RWPE1 (cell line): Measurements from ENCODE around the gene HTT.
A peak's percentile ranks its signal among the peaks of the same experiment; 100 is the strongest.

Experiments used
- CTCF ChIA-PET: fragments of 350-600 bp; sonication (Branson Sonifier 250); formaldehyde crosslinking; extraction: SDS; loops from one replicate; lab custom pipeline; 2021; lab: Yijun Ruan, JAX
- POLR2A ChIA-PET: fragments of 400-600 bp; formaldehyde crosslinking; extraction: SDS; loops from one replicate; lab custom pipeline; 2020; ENCODE audit warnings: antibody characterized with exemption; ENCODE audit not compliant: low non-redundant PET; lab: Yijun Ruan, JAX
- DNase-seq: peaks from one replicate; pipeline ENCODE4 v3.0.0; 2012; ENCODE audit warnings: low spot score
- H3K27ac ChIP-seq: fragments of 450-650 bp; 2 replicates; pipeline ENCODE4 v1.5.1; 2017
- CTCF ChIP-seq: fragments of 450-650 bp; conservative IDR thresholded peaks from 2 replicates; pipeline ENCODE4 v1.5.1; 2017; ENCODE audit warnings: low read depth, mild to moderate bottlenecking

The HTT gene

GRCh38 chr4:3184725-3185124 lies 110.2 kb downstream of the HTT start:
- ChIA-PET CTCF (no interaction called here), POLR2A (no interaction called here)
- no peak overlapping the region; the same call in 1 of the 2 replicates for H3K27ac ChIP-seq
- TF ChIP-seq CTCF = no peak
- DNase-seq = no peak

GRCh38 chr4:3186609-3187008 lies 112.1 kb downstream of the HTT start:
- POLR2A ChIA-PET = no interaction called here
- DNase-seq = no peak
- TF ChIP-seq CTCF = no peak
- H3K27ac ChIP-seq = no peak overlapping the region
- CTCF ChIA-PET = no interaction called here

- DNase-seq = no peak
- ChIA-PET CTCF (no interaction called here), POLR2A (no interaction called here)
- TF ChIP-seq CTCF = no peak
- no peak overlapping the region for H3K27ac ChIP-seq
Measured at GRCh38 chr4:3188118-3188517, 113.6 kb downstream of the HTT start.

GRCh38 chr4:3189459-3189858 lies 115.0 kb downstream of the HTT start:
- no peak overlapping the region for H3K27ac ChIP-seq
- no peak for TF ChIP-seq CTCF
- no peak for DNase-seq
- ChIA-PET CTCF (interaction anchor here (0.6 kb wide), 1 partner anchor 189 kb away, joined by 3 read pairs; no protein-coding TSS in a partner anchor), POLR2A (no interaction called here)

GRCh38 chr4:3190549-3190948 lies 116.1 kb downstream of the HTT start:
- TF ChIP-seq CTCF = no peak
- no peak for DNase-seq
- H3K27ac ChIP-seq = no peak overlapping the region
- POLR2A ChIA-PET = no interaction called here
- CTCF ChIA-PET = no interaction called here

- CTCF ChIA-PET = no interaction called here
- POLR2A ChIA-PET = no interaction called here
- no peak for TF ChIP-seq CTCF
- DNase-seq = no peak
- H3K27ac ChIP-seq = peak overlapping the region; percentile 49
Measured at GRCh38 chr4:3192188-3192587, 117.7 kb downstream of the HTT start.

GRCh38 chr4:3192827-3193226 lies 118.3 kb downstream of the HTT start:
- CTCF ChIA-PET = no interaction called here
- no peak for DNase-seq
- peak overlapping the region; percentile 49 for H3K27ac ChIP-seq
- no peak for TF ChIP-seq CTCF
- POLR2A ChIA-PET = no interaction called here
